ENCODE data around the gene CCND3.

The CCND3 gene

DNA sequence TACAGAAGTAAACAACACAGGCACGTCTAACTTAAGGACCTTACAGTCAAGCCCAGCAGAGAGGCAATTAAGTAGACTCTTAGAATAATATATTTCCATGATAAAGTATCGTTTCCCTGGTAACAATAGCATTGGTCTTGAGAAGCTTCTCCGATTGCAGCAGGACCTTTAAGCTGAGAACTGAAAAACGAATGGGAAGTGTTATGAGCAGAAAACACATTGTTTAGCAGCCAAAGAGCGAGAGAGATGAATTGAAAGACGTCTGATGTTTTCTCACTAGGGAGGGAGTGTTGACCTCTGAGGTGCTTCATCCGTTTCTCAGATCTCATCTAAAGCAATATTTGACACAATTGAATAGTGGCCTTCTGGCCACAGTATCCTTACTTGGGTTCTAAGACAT is 19.5 kb downstream of the CCND3 start:
- Histone ChIP-seq H2AFZ (ENCODE audit: low read length) (no peak overlapping the region; the same call in 1 of the 2 replicates), H3K9me2 (replicated peaks; ENCODE audit: insufficient read depth, low read length) (no peaks in the 10 kb centered on the region), H3K36me3 (replicated peaks; ENCODE audit: insufficient read depth, low read length) (peaks cover 7% of the 10 kb centered on the region; the same call in 1 of the 2 replicates), H3K9me3 (replicated peaks; ENCODE audit: insufficient read depth, low read length) (no peaks in the 10 kb centered on the region), H3K4me3 (ENCODE audit: low read length) (peak overlapping the region; percentile 98), H3K79me2 (ENCODE audit: low read length) (peaks cover 80% of the 10 kb centered on the region), H3K4me1 (ENCODE audit: low read length) (peaks cover 15% of the 10 kb centered on the region; the same call in 1 of the 2 replicates), H3F3A (ENCODE audit: insufficient read depth, low read length) (peaks cover 10% of the 10 kb centered on the region), H3K4me2 (ENCODE audit: low read depth, low read length) (peak overlapping the region; percentile 56), H3K27ac (ENCODE audit: low read length) (peak overlapping the region; percentile 93; the same call in 1 of the 2 replicates), H3K9ac (ENCODE audit: low read length) (peak overlapping the region; percentile 97), H3K27me3 (replicated peaks; ENCODE audit: insufficient read depth, low read length) (no peaks in the 10 kb centered on the region), H4K20me1 (ENCODE audit: insufficient read depth, low read length) (no peaks in the 10 kb centered on the region)
- DNase-seq, result no peak
- TF ChIP-seq EZH2phosphoT487 (IDR thresholded peaks at IDR 0.05; ENCODE audit: low read length) (no peak), EZH2 (optimal IDR thresholded peaks at IDR 0.05; ENCODE audit: low read depth, low read length) (no peak)
- TF ChIP-seq, protein P1, sequence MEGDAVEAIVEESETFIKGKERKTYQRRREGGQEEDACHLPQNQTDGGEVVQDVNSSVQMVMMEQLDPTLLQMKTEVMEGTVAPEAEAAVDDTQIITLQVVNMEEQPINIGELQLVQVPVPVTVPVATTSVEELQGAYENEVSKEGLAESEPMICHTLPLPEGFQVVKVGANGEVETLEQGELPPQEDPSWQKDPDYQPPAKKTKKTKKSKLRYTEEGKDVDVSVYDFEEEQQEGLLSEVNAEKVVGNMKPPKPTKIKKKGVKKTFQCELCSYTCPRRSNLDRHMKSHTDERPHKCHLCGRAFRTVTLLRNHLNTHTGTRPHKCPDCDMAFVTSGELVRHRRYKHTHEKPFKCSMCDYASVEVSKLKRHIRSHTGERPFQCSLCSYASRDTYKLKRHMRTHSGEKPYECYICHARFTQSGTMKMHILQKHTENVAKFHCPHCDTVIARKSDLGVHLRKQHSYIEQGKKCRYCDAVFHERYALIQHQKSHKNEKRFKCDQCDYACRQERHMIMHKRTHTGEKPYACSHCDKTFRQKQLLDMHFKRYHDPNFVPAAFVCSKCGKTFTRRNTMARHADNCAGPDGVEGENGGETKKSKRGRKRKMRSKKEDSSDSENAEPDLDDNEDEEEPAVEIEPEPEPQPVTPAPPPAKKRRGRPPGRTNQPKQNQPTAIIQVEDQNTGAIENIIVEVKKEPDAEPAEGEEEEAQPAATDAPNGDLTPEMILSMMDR (IDR thresholded peaks at IDR 0.05; ENCODE audit: low read length), result no peak

DNA sequence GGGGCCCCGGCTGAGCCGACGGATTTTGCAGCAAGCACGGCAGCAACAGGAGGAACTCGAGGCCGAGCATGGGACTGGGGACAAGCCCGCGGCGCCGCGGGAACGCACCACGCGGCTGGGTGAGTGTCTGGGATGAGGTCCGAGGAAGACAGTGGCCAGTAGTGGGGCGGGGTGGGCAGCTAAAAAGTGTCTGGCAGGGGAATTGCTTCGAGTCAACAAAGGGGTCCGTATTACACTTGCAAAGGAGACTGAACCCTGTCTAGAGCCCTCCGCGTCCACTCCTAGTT is 20.0 kb downstream of the CCND3 start:
- Histone ChIP-seq H3K4me1 (ENCODE audit: low read length) (peaks cover 15% of the 10 kb centered on the region; the same call in 1 of the 2 replicates), H3K4me3 (ENCODE audit: low read length) (peak overlapping the region; percentile 98), H3K27me3 (replicated peaks; ENCODE audit: insufficient read depth, low read length) (no peaks in the 10 kb centered on the region), H3K27ac (ENCODE audit: low read length) (peak overlapping the region; percentile 93; the same call in 1 of the 2 replicates), H2AFZ (ENCODE audit: low read length) (peak overlapping the region; percentile 97), H3K4me2 (ENCODE audit: low read depth, low read length) (peak overlapping the region; percentile 56), H3K9me2 (replicated peaks; ENCODE audit: insufficient read depth, low read length) (no peaks in the 10 kb centered on the region), H4K20me1 (ENCODE audit: insufficient read depth, low read length) (no peaks in the 10 kb centered on the region), H3F3A (ENCODE audit: insufficient read depth, low read length) (peaks cover 10% of the 10 kb centered on the region), H3K9me3 (replicated peaks; ENCODE audit: insufficient read depth, low read length) (no peaks in the 10 kb centered on the region), H3K79me2 (ENCODE audit: low read length) (peaks cover 78% of the 10 kb centered on the region), H3K36me3 (replicated peaks; ENCODE audit: insufficient read depth, low read length) (peaks cover 6% of the 10 kb centered on the region; the same call in 1 of the 2 replicates), H3K9ac (ENCODE audit: low read length) (peak overlapping the region; percentile 97)
- TF ChIP-seq, protein P1 (IDR thresholded peaks at IDR 0.05; ENCODE audit: low read length), result no peak
- no peak for TF ChIP-seq EZH2 (optimal IDR thresholded peaks at IDR 0.05; ENCODE audit: low read depth, low read length)
- no peak for TF ChIP-seq EZH2phosphoT487 (IDR thresholded peaks at IDR 0.05; ENCODE audit: low read length)
- peak; percentile 15 for DNase-seq

DNA sequence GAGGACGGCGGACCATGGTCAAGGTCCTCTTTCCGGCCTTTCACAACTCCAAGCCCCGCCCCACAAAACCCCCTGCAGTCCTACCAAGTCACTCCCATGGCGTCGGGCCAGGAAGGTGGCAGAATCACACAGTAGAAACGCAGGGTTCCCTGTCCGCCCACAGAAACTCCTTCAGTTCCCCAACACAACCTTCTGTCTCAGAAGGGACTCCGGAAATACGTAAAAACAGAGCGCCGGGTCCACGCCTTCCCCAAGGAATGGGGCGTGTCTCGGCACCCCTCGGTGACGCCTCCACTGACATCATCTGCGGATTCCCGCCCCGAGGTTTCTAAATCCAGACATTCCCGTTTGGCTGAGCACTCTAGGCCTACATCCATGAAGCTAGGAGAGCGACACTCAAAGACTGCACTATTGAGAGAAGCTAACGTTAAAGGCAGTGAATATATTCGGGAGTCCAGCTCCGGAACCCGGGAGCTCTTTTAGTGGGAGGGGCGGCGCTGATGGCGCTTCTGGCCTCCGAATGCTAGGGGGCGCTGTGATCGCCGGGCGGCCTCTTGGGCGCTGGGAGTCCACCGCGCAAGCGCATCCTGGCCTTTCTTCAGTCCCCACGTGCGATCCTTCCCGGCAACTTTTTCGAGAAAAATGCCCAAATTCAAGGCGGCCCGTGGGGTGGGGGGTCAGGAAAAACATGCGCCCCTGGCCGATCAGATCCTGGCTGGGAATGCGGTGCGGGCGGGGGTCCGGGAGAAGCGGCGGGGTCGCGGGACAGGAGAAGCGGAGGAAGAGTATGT is 20.5 kb downstream of the CCND3 start, which contains the start of the genes BYSL and MED20:
Gene BYSL (plus strand): TSS at position 579 of the 791 bp plus-strand sequence. CDS start 64 bp downstream, at position 643.
Gene MED20 (minus strand): TSS at position 219 of the 791 bp plus-strand sequence. CDS start 121 bp downstream, at position 98.
- peak within 1 kb of the TSS; percentile 56 for H3K4me2 ChIP-seq (ENCODE audit: low read depth, low read length)
- no peaks in the 10 kb centered on the region for H4K20me1 ChIP-seq (ENCODE audit: insufficient read depth, low read length)
- no peaks in the 10 kb centered on the region for H3K9me3 ChIP-seq (replicated peaks; ENCODE audit: insufficient read depth, low read length)
- peak within 1 kb of the TSS; percentile 98 for H3K4me3 ChIP-seq (ENCODE audit: low read length)
- H3K9me2 ChIP-seq (replicated peaks; ENCODE audit: insufficient read depth, low read length), result no peaks in the 10 kb centered on the region
- H3F3A ChIP-seq (ENCODE audit: insufficient read depth, low read length), result peaks cover 10% of the 10 kb centered on the region
- H3K36me3 ChIP-seq (replicated peaks; ENCODE audit: insufficient read depth, low read length), result peaks cover 6% of the 10 kb centered on the region; the same call in 1 of the 2 replicates
- peaks cover 77% of the 10 kb centered on the region for H3K79me2 ChIP-seq (ENCODE audit: low read length)
- H3K9ac ChIP-seq (ENCODE audit: low read length), result peak within 1 kb of the TSS; percentile 97
- peak; percentile 95 for DNase-seq
- no peak for TF ChIP-seq EZH2phosphoT487 (IDR thresholded peaks at IDR 0.05; ENCODE audit: low read length)
- TF ChIP-seq, protein P1 (IDR thresholded peaks at IDR 0.05; ENCODE audit: low read length), result peak; percentile 93
- H3K27me3 ChIP-seq (replicated peaks; ENCODE audit: insufficient read depth, low read length), result no peaks in the 10 kb centered on the region
- peaks cover 15% of the 10 kb centered on the region; the same call in 1 of the 2 replicates for H3K4me1 ChIP-seq (ENCODE audit: low read length)
- H2AFZ ChIP-seq (ENCODE audit: low read length), result peak within 1 kb of the TSS; percentile 97
- peak within 1 kb of the TSS; percentile 93 for H3K27ac ChIP-seq (ENCODE audit: low read length)

Data from MM.1S (cell line).